Cardiac muscle cell (in vitro differentiated cells and primary cell): ENCODE data around the gene RRP9. TPM values are rescaled to one million over a fixed set of nuclear protein-coding genes. Genes with fewer than 3 reads are reported as not detected.
"Not testable (repeated sequence)": the region's sequence is repeated elsewhere in the genome, so short reads cannot be mapped to it uniquely, and the experiment has no call there.

Experiments
- DNase-seq, 2 donors: peaks; one replicate each; pipeline versions ENCODE4 v3.0.0 to v3.0.0-alpha.2; 2010 to 2017; ENCODE audit warnings: low read depth in 1 of 2, low spot score in 1 of 2
- H3K27ac ChIP-seq: fragments of 200-600 bp; sonication (generic); 2 replicates; pipeline ENCODE4 v1.5.1; 2016
- H3K27me3 ChIP-seq: fragments of 200-600 bp; sonication (generic); 2 replicates; pipeline ENCODE4 v1.6.0; 2016; ENCODE audit warnings: control low read depth
- H3K36me3 ChIP-seq: fragments of 200-600 bp; sonication (generic); 2 replicates; pipeline ENCODE4 v1.5.1; 2016; ENCODE audit warnings: control low read depth
- H3K4me1 ChIP-seq: fragments of 200-600 bp; sonication (generic); 2 replicates; pipeline ENCODE4 v1.8.1; 2017; ENCODE audit warnings: low read depth, mild to moderate bottlenecking, mixed run types
- H3K4me3 ChIP-seq: fragments of 200-600 bp; sonication (generic); 2 replicates; pipeline ENCODE4 v1.5.1; 2016; ENCODE audit warnings: mild to moderate bottlenecking
- H3K9me3 ChIP-seq: fragments of 200-600 bp; sonication (generic); 2 replicates; pipeline ENCODE4 v1.5.1; 2017; ENCODE audit warnings: low read depth, mild to moderate bottlenecking, control low read depth
- polyA plus RNA-seq: library from polyadenylated mRNA; unstranded; fragments of >200 nt; fragmentation: Nextera tagmentation; extraction: Ambion mirVana; gene quantifications from 2 replicates; pipeline ENCODE4 v1.2.1, GENCODE V29; 2016
- total RNA-seq: library from RNA; depleted of rRNA; stranded (reverse); fragments of >200 nt; gene quantifications from 2 replicates; pipeline ENCODE4 v1.2.3, GENCODE V29; 2016
- TF ChIP-seq, protein P1 (sequence below): IDR thresholded peaks from 2 replicates; pipeline ENCODE4 v1.5.1; 2012; ENCODE audit warnings: low read depth, mild to moderate bottlenecking, low read length

RRP9 gene
- total and polyA plus RNA-seq, 2 experiments from 2014 or later, result 22.3 to 38.2 TPM

DNA sequence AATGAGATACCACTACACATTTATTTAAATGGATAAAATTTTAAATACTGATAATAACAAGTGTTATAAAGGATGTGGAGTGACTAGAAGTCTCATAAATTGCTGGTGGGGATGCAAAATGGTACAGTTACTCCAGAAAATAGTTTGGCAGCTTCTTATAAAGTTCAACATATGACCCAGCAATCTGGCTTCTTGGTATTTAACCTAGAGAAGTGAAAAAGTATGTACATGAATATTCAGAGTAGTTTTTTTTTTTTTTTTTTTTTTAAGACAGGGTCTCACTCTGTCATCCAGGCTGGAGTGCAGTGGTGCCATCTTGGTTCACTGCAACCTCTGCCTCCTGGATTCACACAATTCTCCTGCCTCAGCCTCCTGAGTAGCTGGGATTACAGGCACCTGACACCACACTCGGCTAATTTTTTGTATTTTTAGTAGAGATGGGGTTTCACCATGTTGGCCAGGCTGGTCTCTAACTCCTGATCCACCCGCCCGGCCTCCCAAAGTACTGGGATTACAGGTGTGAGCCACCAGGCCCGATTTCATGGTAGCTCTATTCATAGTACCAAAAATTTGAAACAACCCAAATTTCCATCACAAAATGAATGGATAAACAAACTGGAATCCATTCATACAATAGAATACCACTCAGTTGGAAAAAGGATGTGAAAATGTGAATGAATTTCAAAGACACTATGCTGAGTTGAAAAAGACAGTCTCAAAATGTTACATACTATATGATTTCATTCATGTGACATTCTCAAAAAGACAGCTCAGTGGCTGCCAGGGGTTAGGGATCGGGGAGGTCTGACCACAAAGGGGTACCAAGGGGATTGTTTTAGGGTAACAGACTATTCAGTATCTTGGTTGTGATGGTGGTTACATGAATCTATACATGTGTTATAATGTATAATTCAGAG lies 14.4 kb downstream of the RRP9 start:
- no peak for DNase-seq
- Histone ChIP-seq H3K36me3 (no peaks in the 10 kb centered on the region), H3K27me3 (no peaks in the 10 kb centered on the region), H3K27ac (no peak overlapping the region), H3K4me1 (no peaks in the 10 kb centered on the region), H3K4me3 (no peak overlapping the region), H3K9me3 (no peaks in the 10 kb centered on the region)
- TF ChIP-seq, protein P1, sequence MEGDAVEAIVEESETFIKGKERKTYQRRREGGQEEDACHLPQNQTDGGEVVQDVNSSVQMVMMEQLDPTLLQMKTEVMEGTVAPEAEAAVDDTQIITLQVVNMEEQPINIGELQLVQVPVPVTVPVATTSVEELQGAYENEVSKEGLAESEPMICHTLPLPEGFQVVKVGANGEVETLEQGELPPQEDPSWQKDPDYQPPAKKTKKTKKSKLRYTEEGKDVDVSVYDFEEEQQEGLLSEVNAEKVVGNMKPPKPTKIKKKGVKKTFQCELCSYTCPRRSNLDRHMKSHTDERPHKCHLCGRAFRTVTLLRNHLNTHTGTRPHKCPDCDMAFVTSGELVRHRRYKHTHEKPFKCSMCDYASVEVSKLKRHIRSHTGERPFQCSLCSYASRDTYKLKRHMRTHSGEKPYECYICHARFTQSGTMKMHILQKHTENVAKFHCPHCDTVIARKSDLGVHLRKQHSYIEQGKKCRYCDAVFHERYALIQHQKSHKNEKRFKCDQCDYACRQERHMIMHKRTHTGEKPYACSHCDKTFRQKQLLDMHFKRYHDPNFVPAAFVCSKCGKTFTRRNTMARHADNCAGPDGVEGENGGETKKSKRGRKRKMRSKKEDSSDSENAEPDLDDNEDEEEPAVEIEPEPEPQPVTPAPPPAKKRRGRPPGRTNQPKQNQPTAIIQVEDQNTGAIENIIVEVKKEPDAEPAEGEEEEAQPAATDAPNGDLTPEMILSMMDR, result no peak

DNA sequence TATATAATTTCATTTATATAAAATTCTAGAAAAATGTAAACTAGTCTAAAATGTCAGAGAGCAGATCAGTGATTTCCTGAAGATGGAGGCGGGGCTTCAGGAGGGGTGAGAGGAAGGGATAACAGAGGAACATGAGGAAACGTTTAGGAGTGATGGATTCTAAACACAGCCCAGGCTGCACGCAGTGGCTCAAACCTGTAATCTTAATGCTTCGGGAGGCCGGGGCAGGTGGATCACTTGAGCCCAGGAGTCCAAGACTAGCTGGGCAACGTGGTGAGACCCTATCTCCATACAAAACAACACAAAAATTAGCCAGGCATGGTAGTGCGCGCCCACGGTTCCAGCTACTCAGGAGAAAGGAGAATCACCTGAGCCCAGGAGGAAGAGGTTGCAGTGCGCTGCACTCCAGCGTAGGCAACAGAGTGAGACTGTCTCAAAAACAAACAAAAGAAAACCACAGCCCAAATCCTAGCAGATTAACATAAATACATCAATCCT lies 20.6 kb downstream of the RRP9 start:
- DNase-seq, result no peak
- no peak overlapping the region for H3K27ac ChIP-seq
- no peaks in the 10 kb centered on the region for H3K9me3 ChIP-seq
- no peaks in the 10 kb centered on the region for H3K27me3 ChIP-seq
- TF ChIP-seq, protein P1, result no peak
- no peaks in the 10 kb centered on the region for H3K36me3 ChIP-seq
- no peak overlapping the region for H3K4me3 ChIP-seq
- no peaks in the 10 kb centered on the region for H3K4me1 ChIP-seq

DNA sequence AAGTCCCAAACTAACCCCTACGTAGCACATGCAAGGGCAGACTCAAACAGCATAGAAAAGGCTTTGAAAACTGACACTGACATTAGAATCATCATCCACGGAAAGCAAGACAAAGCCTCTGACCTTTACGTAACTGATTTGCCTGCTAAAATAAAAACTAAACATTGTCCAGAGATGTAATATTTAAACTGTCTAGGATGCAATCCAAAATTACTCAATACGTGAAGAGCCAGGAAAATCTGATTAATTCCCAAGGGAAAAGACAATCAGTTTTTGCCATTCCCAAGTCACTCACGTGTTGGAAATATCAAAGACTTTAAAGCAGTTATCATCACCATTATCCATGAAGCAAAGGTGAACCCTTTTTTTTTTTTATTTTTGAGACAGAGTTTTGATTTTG lies 25.3 kb downstream of the RRP9 start:
- Histone ChIP-seq H3K9me3 (no peaks in the 10 kb centered on the region), H3K36me3 (no peaks in the 10 kb centered on the region), H3K4me3 (no peak overlapping the region), H3K4me1 (no peaks in the 10 kb centered on the region), H3K27me3 (no peaks in the 10 kb centered on the region), H3K27ac (no peak overlapping the region)
- TF ChIP-seq, protein P1, result no peak
- DNase-seq, result no peak

DNA sequence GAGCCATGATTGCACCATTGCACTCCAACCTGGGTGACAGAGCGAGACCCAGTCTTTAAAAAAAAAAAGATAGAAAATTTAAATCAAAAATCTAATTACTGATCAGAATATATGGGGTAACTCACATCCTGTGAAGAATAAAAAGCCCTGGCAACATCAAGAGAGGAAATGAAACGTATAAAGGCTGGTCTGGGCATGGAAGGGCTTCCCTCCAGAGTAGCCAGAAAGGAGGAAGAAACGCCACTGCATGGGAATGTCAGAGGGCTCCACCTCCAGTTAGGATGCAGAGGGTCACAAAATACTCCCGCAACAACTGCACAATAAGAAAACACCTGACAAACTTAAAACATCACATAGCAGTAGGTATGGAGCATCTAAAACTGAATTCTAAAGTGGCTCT lies 33.7 kb downstream of the RRP9 start:
- no peaks in the 10 kb centered on the region for H3K27me3 ChIP-seq
- TF ChIP-seq, protein P1, result no peak
- DNase-seq, result no peak
- no peaks in the 10 kb centered on the region for H3K36me3 ChIP-seq
- H3K27ac ChIP-seq, result no peak overlapping the region
- H3K9me3 ChIP-seq, result no peaks in the 10 kb centered on the region
- H3K4me3 ChIP-seq, result no peak overlapping the region
- H3K4me1 ChIP-seq, result no peaks in the 10 kb centered on the region

DNA sequence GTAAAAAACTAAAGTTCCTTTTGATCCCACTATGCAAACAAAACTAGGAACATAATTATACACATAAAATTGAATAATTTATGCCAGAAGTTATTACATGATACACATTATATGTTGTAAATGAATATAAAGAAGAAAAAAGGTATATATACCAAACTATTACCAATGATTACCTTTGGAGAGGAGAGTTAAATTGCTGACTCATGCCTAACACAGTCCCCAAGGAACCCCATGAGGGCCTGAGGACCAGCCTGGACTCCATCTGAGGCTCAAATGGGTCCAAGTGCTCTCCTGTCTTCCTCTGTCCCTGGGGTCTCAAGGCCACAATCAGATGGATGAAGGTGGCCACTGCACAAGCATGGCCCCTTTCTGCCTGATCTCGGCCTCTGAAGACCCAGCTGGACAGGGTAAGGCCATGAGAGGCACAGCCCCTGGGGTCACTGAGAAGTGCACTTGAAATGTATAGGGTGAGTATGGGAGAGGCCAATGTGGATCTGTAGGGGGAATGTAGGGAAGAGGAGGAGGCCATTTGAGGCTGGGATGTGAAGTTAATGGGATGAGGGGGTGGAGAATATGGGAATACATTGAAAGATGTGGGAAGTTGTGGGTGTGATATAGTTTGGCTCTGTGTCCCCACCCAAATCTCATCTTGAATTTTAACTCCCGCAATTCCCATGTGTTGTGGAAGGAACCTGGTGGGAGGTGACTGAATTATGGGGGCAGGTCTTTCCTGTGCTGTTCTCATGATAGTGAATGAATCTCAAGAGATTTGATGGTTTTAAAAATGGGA lies 37.5 kb downstream of the RRP9 start:
- Histone ChIP-seq H3K4me3 (no peak overlapping the region), H3K9me3 (no peaks in the 10 kb centered on the region), H3K4me1 (no peaks in the 10 kb centered on the region), H3K27ac (no peak overlapping the region), H3K27me3 (no peaks in the 10 kb centered on the region), H3K36me3 (no peaks in the 10 kb centered on the region)
- TF ChIP-seq, protein P1, result no peak
- DNase-seq, result no peak

DNA sequence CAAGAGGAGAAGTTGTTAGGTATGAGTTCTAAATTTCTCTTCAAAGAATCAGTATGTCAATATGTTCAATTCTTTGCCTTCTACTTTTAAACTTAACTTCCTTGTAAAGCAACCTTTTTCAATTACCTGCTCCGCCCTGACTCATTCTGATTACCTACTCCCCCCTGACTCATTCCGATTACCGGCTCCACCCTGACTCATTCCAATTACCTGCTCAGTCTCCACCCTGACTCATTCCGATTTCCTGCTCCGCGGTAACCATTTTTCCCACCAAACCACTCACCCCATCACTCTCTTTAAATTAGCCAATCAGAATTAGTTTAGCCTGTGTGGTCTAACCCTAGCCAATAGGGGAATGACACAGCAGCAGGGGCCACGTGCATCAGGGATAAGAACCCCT lies 39.3 kb downstream of the RRP9 start:
- H3K4me1 ChIP-seq, H3K4me3 ChIP-seq, H3K27ac ChIP-seq, H3K27me3 ChIP-seq, H3K9me3 ChIP-seq, DNase-seq, H3K36me3 ChIP-seq: not testable (repeated sequence)

DNA sequence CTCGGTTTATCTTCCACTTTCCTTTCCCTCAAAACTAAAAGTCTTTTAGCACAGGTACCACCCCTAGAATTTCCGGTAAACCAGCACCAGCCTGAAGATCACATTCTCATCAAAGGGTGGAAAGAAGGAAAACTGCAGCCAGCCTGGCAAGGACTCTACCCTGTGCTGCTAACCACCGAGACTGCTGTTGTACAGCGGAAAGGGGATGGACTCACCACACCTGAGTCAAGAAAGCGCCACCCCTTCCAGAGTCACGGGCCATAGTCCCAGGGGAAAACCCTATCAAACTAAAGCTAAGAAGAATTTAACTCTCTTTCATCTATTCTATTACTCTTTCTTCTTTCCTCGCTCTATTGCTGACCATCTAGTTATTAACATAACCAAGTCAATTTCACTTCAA lies 41.7 kb downstream of the RRP9 start:
- not testable (repeated sequence) for H3K36me3 ChIP-seq, DNase-seq, H3K9me3 ChIP-seq, H3K4me1 ChIP-seq, H3K27me3 ChIP-seq, H3K4me3 ChIP-seq, H3K27ac ChIP-seq
